Middle frontal gyrus (tissue), 1 donor: ENCODE results near the gene SNAI3.

Experiments used
- DNase-seq: peaks from one replicate; pipeline ENCODE4 v3.0.0-alpha.2; 2015; ENCODE audit warnings: low spot score; ENCODE audit errors: extremely low spot score

The SNAI3 gene

DNA sequence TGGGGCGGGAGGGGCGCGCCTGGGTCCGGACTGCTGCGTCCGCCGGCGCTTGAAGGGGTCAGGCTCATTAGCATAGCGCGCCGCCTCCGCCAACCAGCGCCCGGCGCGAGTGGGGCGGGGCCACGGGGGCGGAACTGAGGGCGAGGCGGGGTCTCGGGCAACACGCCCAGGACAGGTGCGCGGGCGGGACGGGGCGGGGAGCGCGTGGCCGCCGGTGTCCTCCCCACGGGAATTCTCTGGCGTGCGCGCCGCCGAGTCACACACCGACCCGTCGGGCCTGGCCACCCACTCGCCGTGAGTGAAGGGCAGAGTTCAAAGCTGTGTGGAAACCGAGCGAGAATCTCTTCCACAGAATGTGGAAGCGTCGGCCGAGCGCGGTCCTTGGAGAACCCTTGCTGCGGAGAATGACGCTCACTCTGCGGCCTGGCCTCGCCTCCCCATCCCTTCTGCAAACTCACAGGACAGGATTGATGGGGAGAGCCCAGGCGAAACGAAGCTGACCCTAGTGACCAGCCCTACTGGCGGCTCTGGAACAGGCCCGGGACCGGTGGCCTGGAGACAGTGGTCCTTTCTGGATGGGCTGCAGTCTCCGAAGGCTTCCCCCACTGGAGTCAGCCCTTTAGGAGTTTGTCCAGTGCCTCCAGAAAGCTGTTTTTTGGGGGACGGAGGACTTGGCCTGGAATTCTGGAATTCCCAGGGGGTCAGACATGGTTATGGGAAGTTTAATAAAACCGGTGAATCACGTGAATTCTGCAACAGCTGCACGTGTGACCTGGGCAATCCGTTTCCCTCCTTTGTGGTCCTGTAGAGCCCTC, at the start of gene SNAI3:
Gene SNAI3, minus strand, starts transcription at position 69 of the 815 bp plus-strand sequence. CDS start 101 bp downstream, outside the sequence.
- DNase-seq, result no peak

DNA sequence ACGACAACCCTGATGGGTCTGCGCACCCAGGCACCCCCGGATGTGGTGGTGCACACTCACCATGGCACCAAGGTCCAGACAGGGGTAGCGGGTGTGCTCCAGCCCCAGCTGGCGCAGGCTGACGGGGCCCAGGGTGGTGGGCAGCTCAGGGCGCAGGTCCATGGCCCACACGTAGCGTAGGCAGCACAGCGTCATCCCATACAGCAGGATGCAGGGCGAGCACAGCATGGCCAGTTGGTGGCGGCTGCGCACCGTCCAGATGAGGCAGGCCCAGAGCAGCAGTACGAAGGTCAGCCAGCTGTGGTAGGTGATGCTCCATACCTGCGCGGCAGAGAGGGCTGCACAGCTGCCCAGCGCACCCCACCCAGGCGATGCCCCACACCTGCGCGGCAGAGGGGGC, 49.8 kb upstream of the SNAI3 start:
- DNase-seq, result no peak

DNA sequence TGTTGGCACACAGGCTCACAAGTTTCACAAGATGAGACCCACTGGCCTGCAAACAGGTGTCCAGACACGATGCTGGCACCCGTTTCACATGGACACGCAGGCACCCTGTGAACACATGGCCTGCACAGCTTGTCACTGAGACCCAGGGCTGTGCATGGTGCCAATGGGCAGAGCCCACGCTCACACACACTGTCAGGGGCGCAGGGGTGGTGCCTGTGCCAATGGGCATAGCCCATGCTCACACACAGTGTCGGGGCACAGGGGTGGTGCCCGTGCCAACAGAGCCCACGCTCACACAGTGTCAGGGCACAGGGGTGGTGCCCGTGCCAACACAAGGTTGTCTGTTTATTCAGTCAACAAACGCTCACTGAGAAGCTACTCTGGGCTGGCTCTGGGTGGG, 49.3 kb upstream of the SNAI3 start:
- DNase-seq, result no peak

GRCh38 chr16:88735121-88735520, 48.8 kb upstream of the SNAI3 start:
- DNase-seq, result no peak

- DNase-seq, result no peak
These were observed 48.0 kb upstream of the SNAI3 start for GRCh38 chr16:88734361-88734728.

DNA sequence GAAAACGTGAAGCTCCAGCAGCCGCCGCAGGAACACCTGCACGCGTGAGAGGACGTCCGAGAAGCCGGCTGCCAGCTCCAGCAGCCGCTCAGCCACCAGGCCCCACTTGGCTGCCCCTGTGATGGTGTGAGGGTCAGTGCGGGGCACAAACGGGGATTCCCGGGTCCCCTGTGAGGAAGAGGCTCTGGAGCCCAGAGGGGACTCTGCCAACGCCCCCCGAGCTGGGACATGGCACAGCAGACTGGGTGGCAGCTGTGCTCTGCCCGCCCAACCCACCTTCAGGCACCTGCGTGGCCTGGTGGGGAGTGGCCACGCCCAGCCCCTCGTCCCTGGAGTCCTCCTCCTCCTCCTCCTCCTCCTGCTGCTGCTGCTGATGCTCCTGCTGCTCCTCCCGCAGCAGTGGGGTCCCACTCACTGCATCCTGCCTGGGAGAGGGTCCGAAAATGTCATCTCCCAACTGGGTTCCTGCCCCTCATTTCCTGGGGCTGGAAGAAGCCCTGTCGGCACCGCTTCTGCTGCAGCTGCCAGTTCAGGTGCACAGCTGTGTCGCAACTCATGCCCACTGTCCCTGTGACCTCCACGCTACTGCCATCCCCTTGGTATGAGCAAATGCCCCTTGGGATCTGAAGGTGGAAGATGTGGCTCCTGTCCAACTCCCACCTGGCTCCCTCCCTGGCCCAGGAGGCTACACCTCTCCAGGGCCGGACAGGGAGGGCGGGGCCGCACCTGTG, 47.5 kb upstream of the SNAI3 start:
- DNase-seq, result no peak

DNA sequence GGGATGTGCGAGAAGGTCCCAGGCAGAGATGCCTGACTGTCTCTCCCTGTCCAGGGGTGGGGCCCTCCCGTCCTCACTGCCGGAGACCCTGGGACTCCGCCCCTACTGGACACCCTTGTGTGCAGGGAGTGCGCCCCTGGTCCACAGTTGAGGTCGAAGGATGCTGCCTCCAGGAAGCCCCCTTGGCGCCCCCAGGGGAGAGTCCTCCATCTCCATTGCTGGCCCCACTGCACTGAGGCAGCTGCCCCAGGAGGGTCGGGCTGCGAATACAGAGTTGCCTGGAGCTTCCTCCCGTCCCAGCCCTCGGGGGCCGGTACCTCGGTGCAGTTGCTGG, 46.6 kb upstream of the SNAI3 start:
- DNase-seq, result no peak

GRCh38 chr16:88732172-88732960, 46.1 kb upstream of the SNAI3 start:
- DNase-seq, result no peak

- DNase-seq, result no peak
These were observed 45.4 kb upstream of the SNAI3 start for GRCh38 chr16:88731699-88732098.

GRCh38 chr16:88730632-88731607, 44.6 kb upstream of the SNAI3 start:
- no peak for DNase-seq

GRCh38 chr16:88727871-88728270, 41.6 kb upstream of the SNAI3 start:
- DNase-seq, result no peak

DNA sequence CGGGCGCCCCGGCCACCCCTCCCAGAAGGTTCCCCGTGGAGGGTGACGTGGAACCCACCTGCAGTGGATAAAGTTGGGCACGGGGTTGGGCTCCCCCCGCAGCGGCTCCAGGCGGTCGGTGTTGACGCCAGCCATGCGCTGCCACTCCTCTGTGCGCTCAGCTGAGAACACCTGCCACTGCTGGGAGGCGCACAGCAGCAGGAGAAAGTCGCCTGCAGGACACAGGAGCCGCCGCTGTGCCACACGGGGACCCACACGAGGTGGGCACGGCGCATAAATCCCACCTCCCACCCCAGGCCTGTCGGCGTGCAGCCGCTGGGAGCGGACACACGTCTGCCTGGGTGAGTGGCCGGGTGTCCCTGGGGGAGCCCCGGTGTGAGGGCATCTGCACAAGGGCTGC, 40.7 kb upstream of the SNAI3 start:
- no peak for DNase-seq

DNA sequence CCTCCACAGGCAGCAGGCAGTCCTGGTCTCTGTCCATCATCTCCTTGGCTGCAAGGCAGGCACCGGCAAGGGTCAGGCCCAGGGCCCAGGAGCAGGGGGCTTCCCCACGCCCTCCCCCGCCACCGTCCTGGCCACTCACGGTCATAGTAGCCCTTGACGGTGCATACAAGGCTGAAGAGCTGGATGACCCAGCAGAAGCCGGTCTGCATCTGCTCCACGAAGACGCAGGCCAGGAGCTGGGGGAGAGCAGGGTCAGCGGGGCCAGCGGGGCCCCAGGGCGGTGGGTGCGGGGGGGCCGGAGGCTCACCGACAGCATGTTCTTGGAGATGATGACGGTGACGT, 40.1 kb upstream of the SNAI3 start:
- DNase-seq, result no peak

- DNase-seq, result no peak
These were observed 39.5 kb upstream of the SNAI3 start for GRCh38 chr16:88725609-88726407.

GRCh38 chr16:88724855-88725555, 38.7 kb upstream of the SNAI3 start:
- DNase-seq, result no peak

DNA sequence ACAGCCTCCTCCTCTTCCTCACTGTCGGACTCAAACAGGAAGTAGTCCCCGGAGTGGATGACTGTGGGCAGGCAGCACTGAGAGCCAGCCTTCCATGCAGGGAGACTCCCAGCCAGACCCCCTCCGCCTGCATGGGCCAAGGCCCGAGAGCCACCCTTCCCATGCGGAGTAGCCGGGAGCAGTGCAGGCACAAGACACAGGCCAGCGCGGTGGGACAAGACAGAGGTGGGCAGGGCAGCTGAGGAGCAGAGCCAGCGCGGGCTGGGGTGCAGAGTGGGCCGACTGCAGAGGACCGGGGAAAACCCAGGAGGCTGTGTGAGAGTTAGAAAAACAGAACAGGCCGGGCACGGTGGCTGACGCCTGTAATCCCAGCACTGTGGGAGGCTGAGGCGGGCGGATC, 37.6 kb upstream of the SNAI3 start:
- DNase-seq, result no peak

DNA sequence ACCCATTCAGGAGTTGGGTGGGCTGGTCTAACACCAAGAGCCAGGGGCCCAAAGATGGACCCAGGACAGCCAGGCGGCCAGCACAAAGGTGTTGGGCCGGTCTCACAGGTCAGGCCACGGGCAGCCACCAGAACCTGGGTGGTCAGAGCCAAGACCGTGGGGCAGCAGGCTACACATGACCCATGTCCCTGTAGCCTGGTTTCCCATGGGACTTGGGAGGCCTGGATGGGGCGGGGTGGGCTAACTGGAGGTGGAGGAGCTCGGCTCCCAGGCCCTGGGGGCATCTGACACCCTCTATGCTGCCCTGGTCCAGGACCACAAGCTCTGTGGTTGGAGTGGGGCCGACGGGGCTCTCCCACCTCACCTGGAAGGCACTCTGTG, 37.2 kb upstream of the SNAI3 start:
- no peak for DNase-seq

- no peak for DNase-seq
These were observed 36.6 kb upstream of the SNAI3 start for GRCh38 chr16:88722784-88723506.
